Stromal cell of bone marrow (primary cell): Measurements from ENCODE around the gene PCDHA10.

ENCODE experiments used
- DNase-seq: peaks from one replicate; pipeline ENCODE4 v3.0.0-alpha.2; 2012; ENCODE audit warnings: low read depth

The PCDHA10 gene

DNA sequence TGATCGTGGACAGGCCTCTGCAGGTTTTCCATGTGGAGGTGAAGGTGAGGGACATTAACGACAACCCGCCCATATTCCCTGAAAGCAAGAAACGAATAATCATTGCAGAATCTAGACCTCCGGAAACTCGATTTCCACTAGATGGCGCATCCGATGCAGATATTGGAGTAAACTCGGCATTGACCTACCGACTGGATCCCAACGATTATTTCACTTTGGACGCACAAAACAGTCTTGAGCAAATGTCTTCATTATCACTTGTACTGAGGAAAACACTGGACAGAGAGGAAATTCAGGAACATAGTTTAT lies 26.8 kb downstream of the PCDHA10 start:
- no peak for DNase-seq

DNA sequence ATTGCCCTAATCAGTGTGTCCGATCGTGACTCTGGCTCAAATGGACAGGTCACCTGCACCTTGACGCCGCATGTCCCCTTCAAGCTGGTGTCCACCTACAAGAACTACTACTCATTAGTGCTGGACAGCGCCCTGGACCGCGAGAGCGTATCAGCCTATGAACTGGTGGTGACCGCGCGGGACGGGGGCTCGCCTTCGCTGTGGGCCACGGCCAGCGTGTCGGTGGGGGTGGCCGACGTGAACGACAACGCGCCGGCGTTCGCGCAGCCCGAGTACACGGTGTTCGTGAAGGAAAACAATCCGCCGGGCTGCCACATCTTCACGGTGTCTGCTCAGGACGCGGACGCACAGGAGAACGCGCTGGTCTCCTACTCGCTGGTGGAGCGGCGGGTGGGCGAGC lies 27.7 kb downstream of the PCDHA10 start:
- no peak for DNase-seq

DNA sequence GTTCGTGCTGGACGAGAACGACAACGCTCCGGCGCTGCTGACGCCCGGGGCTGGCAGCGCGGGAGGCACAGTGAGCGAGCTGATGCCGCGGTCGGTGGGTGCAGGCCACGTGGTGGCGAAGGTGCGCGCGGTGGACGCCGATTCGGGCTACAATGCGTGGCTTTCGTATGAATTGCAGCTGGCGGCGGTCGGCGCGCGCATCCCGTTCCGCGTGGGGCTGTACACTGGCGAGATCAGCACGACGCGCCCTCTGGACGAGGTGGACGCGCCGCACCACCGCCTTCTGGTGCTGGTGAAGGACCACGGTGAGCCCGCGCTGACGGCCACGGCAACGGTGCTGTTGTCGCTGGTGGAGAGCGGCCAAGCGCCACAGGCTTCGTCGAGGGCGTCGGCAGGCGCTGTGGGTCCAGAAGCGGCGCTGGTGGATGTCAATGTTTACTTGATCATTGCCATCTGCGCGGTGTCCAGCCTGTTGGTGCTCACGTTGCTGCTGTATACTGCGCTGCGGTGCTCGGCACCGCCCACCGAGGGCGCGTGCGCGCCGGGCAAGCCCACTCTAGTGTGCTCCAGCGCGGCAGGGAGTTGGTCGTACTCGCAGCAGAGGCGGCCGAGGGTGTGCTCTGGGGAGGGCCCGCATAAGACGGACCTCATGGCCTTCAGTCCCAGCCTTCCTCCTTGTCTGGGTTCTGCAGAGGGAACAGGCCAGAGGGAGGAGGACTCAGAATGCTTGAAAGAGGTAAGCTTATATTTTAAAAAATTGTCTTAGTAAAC lies 28.4 kb downstream of the PCDHA10 start:
- no peak for DNase-seq

DNA sequence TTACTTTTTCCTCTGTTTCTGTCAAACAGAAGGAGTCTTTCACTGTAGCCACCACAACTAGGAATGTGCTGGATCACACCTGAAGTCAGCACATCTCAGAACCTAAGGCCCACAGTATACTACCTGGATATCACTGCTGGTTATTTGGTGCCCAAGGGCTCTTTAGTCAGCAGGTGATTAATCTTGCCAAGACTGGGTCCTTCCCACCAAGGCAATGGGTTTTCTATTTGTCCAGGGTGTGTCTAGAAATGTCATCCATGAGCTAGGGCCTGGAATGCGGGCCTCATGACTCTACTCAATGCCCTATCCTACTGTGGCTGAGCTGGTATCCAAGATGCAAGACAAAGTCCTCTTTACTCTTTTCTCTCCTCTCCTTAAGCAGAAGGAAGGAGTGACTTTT lies 60.6 kb downstream of the PCDHA10 start:
- no peak for DNase-seq
